GM12892 (cell line): Measurements from ENCODE around the gene TEX48.

ENCODE experiments used
- POLR2A ChIP-seq: IDR thresholded peaks from 2 replicates; pipeline ENCODE4 v1.6.1; 2011; ENCODE audit warnings: low read depth, low read length, control low read depth
- POLR2AphosphoS5 ChIP-seq: IDR thresholded peaks from 2 replicates; pipeline ENCODE4 v1.6.1; 2011; ENCODE audit warnings: low read depth, low read length, control low read depth
- TAF1 ChIP-seq: IDR thresholded peaks from 2 replicates; pipeline ENCODE4 v1.6.1; 2011; ENCODE audit warnings: low read depth, mild to moderate bottlenecking, control low read depth, low read length, borderline replicate concordance

- TF ChIP-seq POLR2AphosphoS5 = no peak
- TF ChIP-seq POLR2A = no peak
- no peak for TF ChIP-seq TAF1
Observed at GRCh38 chr9:114662081-114662989, 19.7 kb downstream of the TEX48 start.
